IPS-11a (cell line): ENCODE data around the gene AKR1E2.
"Not testable (repeated sequence)": the region's sequence is repeated elsewhere in the genome, so short reads cannot be mapped to it uniquely, and the experiment has no call there.

ENCODE experiments used
- H3K4me3 ChIP-seq: one replicate; pipeline ENCODE4 v1.5.1; 2013; ENCODE audit warnings: low read depth, low read length, control low read depth

Gene AKR1E2

DNA sequence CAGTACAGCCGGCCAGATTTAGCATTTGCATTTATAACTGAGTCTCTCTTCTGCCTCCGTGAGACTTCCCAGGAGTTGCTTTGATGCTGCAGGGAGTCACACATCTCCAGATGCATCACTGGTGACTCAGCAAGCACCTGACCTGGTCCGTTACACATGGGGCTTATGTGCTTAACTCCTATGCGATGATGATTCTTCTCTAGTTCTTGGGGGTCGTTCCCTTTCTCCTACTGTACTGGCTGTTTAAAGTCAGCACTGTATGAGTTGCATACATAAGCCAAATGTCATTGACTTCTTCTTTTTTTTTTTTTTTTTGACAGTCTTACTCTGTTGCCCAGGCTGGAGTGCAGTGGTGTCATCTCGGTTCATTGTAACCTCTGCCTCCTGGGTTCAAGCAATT is 13.0 kb upstream of the AKR1E2 start:
- no peak overlapping the region for H3K4me3 ChIP-seq

DNA sequence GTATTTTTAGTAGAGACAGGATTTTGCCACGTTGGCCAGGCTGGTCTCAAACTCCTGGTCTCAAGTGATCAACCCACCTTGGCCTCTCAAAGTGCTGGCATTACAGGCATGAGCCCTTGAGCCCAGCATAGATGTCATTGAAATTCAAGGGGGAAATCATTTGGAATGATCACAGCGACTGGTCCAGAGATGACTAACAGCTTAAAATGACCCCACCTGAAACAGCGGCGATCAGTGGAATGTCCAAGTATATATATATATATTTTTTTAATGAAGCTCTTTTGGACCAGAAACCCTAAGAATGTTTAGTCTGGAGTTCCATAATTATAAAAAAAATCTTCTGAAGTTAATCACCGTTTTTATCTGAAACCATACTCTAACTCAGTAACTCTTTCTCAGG is 12.5 kb upstream of the AKR1E2 start:
- H3K4me3 ChIP-seq = no peak overlapping the region

GRCh38 chr10:4815646-4816180 is 10.3 kb upstream of the AKR1E2 start:
- not testable (repeated sequence) for H3K4me3 ChIP-seq

GRCh38 chr10:4816966-4817365 is 9.0 kb upstream of the AKR1E2 start:
- H3K4me3 ChIP-seq = no peak overlapping the region

DNA sequence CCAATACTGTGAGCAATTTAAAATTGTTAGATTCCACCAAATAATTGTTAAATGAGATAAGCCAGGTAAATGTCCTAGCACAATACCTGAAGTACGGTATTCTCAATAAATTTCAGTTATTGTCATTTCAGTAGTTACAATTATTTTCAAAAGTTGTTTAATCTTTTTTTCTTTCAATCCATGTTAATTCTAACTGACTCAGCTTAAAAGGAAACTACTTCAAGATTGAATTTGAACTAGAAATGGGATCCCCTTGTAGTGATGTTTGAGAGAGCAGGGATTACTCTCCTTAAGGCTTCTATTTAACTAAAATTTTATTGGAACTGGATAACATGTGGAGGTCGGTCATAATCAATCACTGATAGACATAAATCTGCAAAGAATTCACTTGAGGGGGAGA is 6.9 kb upstream of the AKR1E2 start:
- no peak overlapping the region for H3K4me3 ChIP-seq

- H3K4me3 ChIP-seq = no peak overlapping the region
Measured at GRCh38 chr10:4819707-4820106, 6.3 kb upstream of the AKR1E2 start.

- no peak overlapping the region for H3K4me3 ChIP-seq
Measured at GRCh38 chr10:4820804-4821401, 5.1 kb upstream of the AKR1E2 start.

GRCh38 chr10:4822208-4822607 is 3.8 kb upstream of the AKR1E2 start:
- H3K4me3 ChIP-seq = no peak overlapping the region

GRCh38 chr10:4824791-4825310 is 1.2 kb upstream of the AKR1E2 start:
- no peak overlapping the region for H3K4me3 ChIP-seq

DNA sequence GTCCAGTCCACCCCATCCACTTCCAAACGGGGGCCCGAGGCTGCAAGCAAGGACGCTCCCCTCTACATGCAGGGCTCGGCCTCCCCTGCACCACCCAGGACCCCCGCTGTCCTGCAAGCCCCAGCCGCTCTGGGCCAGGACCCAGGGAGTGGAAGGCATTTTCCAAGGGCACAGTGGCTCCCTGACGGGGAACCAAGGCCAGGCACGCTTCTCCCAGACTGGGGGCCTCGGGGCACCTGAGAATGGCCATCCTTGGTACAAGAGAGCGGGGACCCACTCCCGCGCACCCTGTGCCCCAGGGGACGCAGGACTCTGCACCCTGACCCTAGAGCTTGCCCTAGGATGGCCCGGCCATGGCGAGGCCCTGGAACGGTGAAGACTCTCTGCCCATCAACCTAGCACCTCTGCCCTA is 545 bp upstream of the AKR1E2 start:
- no peak overlapping the region for H3K4me3 ChIP-seq

GRCh38 chr10:4826792-4827324 is 851 bp downstream of the AKR1E2 start:
- no peak overlapping the region for H3K4me3 ChIP-seq

DNA sequence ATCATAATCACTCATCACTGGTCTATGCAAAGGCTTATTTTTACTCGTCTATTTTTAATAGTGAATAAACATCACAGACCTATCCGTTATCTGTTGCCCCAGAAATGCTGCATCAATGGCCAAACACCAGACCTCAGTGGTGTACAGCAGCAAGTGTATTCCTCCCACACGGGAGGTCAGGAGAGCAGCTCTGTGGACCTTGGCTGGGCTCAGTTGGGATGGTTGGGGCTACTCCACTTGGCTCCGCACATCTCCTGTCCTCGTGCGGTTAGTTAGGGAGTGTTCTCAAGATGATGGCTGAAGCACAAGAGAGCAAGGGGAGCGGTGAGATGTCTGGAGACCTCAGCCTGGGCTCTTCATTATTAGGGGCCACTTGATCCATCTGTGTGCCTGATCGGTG is 2.0 kb downstream of the AKR1E2 start:
- H3K4me3 ChIP-seq = no peak overlapping the region

- no peak overlapping the region for H3K4me3 ChIP-seq
Measured at GRCh38 chr10:4830551-4830950, 4.5 kb downstream of the AKR1E2 start.

DNA sequence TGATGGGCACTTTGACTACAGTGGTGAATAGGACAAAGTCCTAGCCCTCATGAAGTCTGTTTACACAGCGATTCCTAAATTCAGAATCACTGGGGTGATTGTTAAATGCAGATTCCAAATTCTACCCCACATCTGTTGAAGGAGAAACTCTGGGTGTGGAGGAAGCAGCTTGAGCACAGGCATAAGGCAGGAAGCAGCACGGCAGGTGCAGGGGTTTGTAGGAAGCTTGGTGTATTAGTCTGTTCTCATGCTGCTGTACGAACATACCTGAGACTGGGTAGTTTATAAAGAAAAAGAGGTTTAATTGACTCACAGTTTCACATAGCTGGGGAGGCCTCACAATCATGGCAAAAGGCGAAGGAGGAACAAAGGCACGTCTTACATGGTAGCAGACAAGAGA is 5.1 kb downstream of the AKR1E2 start:
- H3K4me3 ChIP-seq = no peak overlapping the region

GRCh38 chr10:4833286-4833685 is 7.3 kb downstream of the AKR1E2 start:
- H3K4me3 ChIP-seq = no peak overlapping the region

- no peak overlapping the region for H3K4me3 ChIP-seq
Measured at GRCh38 chr10:4834898-4835405, 8.9 kb downstream of the AKR1E2 start.

DNA sequence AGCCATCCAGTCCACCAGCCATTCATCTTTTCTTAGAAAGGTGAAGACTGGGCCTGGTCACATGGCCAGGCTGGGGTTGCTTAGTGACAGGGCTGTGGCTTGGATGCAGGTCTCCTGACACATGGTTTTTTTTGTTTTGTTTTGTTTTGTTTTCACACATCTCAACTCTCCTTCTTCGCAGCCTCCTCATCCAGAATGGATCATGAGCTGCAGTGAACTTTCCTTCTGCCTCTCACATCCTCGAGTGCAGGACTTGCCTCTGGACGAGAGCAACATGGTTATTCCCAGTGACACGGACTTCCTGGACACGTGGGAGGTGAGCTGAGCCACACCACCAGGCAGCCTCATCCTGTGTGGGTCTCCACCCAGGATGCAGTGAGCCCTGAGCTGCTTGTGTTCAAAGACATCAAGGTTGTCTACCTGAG is 9.5 kb downstream of the AKR1E2 start:
- no peak overlapping the region for H3K4me3 ChIP-seq

- no peak overlapping the region for H3K4me3 ChIP-seq
Measured at GRCh38 chr10:4836416-4836969, 10.5 kb downstream of the AKR1E2 start.

DNA sequence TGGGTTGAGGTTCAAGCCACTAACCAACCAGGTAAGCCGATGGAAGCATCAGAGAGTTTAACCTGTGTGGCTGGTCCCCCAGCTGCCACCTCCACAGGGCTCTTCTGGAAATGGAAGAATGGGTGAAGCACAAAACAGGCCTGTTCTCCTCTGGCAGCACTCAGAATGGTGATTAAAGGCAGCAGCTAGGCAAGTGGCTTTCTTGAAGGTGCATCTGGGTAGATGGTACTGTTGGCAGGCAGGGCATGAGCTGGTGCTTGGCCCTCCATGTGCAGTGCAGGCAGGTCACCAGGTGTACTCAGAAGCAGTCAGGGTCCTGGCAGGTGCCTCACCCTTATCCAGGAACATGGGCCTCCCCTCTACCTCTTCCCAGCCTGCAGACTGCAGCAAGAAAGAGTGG is 11.5 kb downstream of the AKR1E2 start:
- no peak overlapping the region for H3K4me3 ChIP-seq

GRCh38 chr10:4838743-4839142 is 12.7 kb downstream of the AKR1E2 start:
- no peak overlapping the region for H3K4me3 ChIP-seq

GRCh38 chr10:4839353-4839752 is 13.3 kb downstream of the AKR1E2 start:
- H3K4me3 ChIP-seq = no peak overlapping the region

GRCh38 chr10:4840151-4840550 is 14.1 kb downstream of the AKR1E2 start:
- no peak overlapping the region for H3K4me3 ChIP-seq
